GM21447 (cell line): ENCODE measurements around the gene PIK3AP1.

Experiments
- ATAC-seq: cut with Tn5 transposase; IDR thresholded peaks from one replicate; pipeline ENCODE4 v1.9.1; 2021; ENCODE audit not compliant: unreplicated experiment

Gene PIK3AP1

DNA sequence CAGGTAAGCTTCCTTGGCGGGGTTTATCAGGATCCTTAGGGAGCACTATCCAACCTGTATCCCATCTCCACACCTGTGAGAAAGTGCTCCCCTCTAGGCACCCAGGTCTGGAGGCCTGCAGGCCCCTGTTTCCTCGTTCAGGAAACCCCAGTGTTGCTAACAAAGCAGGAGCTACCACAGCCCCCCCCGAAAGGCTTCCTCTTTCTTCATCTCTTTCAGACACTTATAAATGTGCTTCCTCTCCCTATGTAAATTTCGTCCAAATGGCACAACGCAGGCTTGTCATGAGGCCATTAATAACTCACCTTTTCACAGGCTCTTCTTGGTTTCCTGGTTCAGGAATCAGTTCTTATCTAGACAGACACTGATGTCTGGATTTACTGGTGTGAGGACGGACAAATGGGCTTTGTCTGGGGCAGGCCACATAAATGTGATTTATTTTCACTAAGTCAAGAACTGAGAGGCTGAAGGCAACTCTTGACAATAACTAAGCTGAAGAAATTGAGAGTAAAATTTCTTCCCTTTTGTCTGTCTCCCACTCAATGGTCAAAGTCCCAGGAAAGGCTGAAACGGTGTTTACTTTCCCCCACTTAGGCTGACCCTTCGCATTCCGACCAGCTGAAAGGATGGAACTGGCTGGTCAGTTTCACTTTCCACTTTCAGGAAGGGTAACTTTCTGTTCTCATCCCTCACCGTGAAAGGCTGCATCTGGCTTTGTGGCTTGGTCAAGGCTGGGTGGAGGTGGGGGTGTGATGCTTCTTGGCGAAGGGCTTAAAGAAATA, 46.8 kb downstream of the PIK3AP1 start:
- peak; percentile 73 for ATAC-seq

DNA sequence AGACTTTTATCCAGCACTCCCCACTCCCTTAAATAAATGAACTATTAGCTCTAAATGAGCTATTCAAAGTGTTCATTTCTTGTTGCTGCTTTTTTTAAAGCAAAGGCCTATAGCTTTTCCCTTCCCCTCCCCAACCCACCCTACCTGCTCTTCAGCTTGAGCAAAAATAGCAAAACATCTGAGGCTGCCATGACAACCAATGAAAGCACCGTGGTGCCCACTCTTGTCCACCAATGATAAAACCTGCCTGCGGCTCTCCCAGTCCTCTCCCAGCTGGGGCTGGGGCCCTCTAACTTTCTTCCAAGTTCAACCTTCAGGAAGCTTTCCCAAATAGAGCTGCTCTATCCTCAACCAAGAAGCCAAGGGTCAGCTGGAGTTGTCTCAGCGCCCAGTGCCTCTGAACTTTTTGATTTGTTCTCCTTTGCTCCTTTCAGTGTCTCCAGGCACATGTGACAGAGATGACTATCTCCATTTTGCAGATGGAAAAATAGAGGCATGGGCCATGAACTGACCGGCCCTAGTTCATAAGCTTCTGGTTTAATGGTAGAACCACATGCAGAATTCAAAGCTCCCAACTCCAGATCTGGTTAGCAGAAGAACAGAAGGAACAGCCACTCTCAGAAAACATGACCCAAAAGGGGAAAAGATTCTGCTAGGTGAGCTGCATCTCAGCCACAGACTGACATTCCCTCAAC, 47.7 kb downstream of the PIK3AP1 start:
- no peak for ATAC-seq

DNA sequence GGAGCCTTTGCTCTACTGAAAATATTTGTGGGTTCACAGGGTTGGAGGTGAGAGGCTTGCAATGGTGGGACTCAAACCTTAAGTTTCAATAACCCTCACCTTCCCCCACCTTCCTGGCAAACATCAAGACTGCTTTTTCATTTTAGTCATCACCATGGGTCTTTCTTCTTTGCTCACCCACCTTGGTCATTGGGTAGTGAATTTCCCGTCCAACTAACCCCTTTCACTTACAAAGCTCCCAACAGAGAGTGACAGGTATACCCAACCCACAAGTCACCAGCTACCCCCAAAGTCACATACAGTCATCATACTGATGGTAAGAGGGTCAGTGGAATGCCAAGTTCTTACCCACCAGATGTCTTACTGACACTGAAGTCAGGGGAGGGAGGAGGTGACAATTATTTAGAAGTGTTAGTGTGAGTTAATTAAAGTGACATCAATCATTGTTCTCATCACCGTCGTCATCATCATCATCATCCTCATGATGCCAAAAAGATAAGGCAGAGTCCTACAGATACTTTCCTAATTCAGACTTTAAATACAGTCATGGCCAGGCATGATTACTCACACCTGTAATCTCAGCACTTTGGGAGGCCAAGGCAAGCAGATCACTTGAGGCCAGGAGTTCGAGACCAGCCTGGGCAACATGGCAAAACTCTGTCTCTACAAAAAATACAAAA, 49.0 kb downstream of the PIK3AP1 start:
- no peak for ATAC-seq

DNA sequence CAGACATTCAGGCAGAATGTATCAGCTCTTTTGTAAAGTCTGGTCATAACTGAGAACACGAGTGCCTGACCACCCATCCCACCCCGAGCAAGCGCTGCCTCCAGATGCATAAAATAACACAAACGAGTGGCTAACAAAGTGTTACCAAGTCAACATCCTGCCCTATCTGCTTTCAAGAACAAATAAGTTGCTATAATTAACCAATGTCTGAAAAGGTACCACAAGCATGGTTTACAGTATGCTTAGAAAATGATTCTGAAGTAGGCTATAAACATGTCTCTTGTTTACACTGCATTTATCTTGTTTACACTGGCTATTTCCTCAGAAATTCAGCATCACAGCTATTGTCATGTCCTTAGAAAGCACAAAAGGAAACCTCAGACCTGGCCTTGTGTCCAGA, 49.5 kb downstream of the PIK3AP1 start:
- no peak for ATAC-seq

DNA sequence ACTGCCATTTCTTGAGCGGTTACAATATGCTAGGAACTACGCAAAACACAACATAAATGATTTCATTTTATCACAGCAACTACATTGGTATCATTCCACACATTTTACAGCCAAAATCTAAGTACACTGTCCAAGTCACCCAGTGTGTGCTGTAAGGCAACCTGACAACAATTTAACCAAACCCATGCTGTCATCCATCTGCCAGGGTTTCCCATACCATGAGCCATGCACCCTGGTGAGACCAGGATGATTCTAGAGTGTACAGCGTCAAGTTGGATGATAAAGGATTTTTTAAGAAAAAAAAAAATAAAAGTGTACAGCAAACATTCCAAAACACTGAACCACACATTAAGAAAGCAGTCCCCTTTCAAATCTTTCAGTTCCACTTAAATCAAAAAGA, 52.9 kb downstream of the PIK3AP1 start:
- no peak for ATAC-seq

DNA sequence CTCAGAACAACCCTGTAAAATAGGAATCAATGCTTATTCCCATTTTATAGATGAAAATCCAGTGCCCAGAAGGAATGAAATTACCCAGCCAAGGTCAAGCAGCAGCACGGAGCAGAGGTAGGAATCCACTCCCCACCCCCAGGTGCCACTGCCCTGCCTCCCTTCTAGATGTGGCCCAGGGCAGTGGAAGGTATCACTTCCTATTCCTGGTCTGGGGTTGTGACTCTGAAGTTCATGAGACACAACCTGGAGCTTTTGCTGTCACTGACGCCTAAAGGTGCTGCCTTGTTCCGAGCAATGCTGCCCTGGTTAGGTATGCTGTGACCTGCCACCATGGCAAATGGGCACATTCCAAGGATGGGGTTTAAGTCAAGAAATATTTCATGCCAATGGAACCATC, 53.6 kb downstream of the PIK3AP1 start:
- no peak for ATAC-seq

DNA sequence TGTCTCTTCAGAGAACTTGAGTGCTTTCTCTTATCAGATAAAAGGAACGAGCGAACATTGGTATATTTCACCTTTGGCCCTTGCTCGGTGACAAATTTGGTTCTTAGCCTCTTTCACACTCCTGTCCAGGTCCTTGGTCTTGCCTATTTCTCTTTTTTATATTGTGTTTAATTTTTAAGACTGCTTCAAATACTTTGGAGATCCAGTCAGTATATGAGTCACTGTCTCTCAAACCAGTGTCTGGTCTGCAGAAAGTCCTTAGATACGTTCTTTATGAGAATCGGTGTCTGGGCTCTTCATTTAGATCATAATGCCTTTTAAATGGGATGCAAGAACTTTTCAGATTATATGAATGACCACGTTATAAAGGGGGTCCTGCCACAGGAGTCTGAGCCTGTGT, 55.0 kb downstream of the PIK3AP1 start:
- no peak for ATAC-seq

DNA sequence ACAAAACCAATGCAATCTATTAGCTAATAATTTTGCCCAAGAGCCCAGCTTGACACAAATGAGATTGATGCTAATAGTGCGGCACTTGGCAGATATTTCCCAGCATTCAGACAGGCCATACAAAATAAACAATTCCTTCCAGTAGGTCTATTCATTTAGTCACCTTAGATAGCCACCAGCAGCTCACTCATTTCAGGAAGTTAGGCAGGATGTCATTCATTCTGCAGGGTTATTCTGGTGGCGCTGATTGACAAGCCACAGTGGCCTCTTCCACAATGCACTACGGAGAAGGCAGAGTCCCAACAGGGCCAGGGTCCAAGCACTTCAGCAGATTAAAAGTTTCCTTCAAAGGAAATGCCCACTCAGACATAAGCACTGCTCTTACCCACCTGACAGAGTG, 55.8 kb downstream of the PIK3AP1 start:
- no peak for ATAC-seq

DNA sequence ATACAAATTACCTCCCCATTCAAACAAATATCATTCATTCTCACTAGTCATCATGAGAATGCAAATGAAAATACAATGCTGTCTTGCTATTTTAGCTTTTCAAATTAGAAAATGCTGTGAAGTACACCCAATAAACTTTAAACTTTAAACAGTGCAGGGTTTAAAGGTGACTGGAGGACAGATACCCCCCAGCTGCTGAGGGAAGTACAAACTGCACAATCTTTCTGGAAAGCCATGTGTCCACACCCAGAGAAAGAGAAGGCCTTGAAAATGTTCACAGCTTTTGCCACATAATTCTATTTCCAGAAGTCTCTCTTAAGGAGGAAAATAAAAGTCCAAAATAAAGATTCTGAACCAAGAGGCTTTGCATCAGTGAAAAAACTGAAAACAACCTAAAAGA, 56.5 kb downstream of the PIK3AP1 start:
- no peak for ATAC-seq

DNA sequence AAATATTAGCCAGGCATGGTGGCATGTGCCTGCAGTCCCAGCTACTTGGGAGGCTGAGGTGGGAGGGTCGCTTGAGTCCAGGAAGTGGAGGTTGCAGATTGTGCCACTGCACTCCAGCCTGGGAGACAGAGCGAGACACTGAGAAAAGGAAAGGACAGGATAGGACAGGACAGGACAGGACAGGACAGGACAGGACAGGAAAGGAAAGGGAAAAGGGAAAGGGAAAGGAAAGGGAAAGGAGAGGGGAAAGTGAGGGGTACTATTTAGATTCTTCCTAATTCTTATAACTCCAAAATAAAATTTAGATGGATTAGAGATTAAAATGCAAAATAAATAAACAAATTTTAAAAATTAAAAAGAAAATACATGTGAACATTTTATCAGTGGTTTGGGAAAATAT, 58.7 kb downstream of the PIK3AP1 start:
- no peak for ATAC-seq

DNA sequence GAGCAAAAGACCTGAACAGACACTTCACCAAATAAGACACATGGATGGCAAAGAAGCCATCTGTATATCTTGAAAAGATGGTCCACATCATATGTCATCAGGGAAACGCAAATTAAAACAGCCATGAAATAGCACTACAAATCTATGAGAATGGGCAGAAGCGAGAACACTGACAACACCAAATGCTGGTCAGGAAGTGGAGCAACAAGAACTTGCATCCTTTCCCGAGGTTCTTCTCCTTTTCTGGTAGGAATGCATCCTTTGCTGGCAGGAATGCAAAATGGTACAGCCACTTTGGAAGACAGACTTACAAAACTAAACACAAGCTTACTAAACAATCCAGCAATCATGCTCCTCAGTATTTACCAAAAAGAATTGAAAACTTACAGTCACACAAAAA, 60.0 kb downstream of the PIK3AP1 start:
- no peak for ATAC-seq

DNA sequence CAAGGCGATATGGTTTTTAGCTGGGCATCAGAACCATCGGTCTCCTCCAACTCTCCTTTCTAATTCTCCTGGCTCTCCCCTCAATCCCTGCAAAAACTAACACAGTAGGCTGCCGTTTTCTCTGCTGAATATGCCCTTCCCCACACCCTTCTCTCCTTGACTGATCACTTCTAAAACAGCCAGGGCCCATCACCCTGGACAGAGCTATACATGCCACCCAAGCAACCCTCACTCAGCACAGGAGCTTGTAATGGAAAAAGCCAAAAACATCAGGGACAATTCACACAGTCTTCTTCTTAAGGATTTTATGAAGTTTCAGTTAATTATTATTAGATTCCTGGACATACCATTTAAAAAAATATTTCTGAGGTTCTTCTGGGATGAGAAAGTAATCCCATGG, 61.5 kb downstream of the PIK3AP1 start:
- no peak for ATAC-seq

DNA sequence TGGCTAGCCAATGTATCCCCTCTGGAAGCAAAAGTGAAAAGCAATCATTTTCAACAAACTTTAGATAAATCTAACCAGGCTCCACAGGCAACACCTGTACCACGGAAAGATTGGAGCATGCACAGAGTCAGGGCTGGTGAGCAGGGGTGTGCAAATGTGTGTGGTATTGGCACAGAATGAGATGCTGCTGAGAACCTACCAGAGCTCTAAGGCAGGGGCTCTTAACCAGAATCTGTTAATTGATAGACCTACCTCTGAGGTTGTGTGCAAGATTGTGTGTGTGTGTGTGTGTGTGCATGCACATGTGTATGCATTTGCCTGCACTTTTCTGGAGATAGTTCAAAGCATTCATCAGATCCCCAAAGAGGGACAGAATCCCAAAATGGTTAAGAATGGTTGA, 62.9 kb downstream of the PIK3AP1 start:
- ATAC-seq = no peak

DNA sequence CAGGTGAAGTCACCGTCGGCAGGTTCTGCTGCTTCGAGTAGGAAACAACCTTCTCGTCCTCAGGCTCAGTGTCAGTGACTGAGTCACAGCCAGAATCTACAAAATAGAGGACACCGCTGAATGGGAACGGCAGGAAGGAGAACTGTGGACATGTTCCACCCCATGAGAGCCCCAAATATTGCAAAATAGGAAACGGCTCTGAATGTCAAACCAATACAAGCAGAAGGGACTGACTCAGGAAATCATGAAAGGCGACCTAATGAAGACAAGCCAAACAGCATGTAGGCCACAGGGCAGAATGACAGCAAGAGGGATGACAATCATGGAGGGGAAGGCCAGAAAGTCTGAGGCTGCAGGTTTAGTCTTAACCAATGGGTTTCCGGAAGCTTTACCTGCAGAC, 63.5 kb downstream of the PIK3AP1 start:
- no peak for ATAC-seq

DNA sequence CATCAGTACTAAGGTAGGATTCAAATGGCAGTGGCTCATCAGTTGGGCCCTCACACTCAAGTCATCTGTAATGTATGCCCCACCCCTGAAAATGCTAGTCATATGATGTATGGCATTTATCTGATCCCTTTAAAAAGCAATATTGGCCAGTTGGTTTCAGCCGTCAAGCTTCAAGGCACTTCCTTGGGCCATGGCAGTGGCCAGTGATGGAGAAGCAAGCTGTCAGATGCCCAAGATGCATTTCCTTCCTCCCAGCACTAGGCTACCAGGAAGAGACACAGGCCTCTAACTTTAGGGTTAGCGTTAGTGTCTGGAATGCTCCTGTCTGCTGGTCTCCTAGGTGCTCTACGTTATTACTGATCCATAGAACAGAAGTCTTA, 64.1 kb downstream of the PIK3AP1 start:
- ATAC-seq = no peak

DNA sequence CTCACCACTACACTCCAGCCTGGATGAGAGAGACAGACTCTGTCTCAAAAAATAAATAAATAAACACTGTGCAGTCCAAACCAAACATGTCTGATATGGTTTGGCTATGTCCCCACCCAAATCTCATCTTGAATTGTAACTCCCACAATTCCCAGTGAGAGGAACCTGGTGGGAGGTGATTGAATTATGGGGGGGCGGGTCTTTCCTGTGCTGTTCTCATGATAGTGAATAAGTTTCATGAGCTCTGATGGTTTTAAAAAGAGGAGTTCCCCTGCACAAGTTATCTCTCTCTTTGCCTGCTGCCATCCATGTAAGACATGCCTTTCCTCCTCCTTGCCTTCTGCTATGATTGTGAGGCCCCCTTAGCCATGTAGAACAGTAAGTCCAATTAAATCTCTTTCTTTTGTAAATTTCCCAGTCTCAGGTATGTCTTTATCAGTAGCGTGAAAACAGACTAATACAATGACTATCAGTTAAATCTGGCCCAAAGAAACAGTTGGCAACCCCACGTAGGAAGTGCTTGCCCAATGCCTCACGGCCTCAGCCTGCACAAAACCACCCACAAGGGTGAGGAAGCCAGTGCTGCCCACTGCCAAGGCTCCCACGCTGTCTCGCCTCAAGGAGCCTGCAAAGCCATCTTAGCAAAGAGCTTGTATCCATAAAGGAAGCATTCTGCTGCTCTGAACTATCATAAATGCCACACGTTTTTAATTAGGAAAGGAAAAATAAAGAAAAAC, 64.7 kb downstream of the PIK3AP1 start:
- no peak for ATAC-seq

DNA sequence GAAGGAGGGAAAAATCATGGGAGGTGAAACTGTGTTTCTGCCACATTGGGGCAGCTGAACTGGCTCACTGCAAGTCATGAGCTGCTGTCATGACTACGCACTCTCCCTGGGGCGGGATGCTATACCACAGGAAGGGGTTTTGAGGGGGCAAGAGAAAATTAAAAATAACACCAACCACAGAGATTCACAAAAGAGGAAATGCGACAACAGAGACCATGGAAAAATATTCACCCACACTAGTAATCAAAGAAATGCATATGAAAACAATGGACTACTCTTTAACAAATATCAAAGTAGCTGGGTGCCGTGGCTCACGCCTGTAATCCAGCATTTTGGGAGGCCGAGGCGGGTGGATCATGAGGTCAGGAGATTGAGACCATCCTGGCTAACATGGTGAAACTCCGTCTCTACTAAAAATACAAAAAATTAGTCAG, 68.3 kb downstream of the PIK3AP1 start:
- ATAC-seq = peak; percentile 66

DNA sequence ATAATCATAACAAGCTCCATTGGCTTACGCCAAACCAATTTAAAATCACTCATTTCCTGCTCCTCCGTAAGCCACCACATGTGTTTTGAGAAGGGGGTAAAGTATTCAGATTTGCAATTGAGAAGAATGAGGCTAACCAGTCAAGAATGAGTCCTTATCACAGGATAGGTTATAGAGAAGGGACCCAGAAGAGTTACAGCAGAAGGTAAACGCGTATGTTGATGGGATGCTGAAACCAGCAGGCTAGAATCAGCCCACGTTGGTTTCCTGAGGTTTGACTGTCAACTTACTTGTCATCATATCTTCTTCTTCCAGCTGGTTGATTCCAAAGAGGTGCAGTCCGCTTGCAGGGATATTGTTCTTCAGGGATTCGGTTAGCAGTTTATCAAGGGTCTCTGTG, 69.4 kb downstream of the PIK3AP1 start:
- ATAC-seq = no peak

DNA sequence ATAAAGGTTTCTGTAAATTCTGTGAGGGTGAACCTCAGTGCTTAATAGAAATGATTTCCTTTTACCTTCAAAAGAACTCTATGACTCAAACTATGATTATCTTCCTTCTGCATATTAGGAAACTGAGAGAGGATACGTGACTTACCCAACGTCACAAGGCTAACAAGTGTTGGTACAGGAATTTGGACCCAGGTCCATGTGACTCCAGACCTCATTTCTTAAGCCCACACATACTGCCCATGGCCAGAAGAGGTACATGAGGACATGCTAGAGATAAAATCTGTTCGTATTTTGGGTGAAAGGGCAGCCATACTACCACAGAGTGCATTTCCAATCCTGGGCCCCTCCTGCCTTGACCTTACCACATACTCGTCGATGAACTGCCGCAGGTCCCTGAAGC, 72.0 kb downstream of the PIK3AP1 start:
- no peak for ATAC-seq

DNA sequence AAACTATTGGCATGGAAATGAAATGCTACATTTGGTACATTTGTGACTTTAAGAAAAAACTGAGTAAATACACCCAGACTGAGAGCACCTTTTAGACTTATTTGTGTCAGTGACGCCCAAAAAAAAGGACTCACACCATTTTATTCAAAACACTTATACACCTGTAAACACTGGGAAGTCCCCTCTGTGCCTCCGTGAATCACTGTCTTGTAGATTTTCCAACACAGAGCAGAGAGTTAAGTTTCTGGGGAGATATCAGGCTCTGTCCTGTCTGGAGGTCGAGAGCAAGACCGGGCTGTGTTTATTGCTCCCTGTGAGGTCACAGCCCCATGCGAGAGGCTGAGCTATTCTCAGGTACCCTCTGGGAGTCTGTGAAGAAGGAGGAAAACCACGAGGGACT, 72.8 kb downstream of the PIK3AP1 start:
- no peak for ATAC-seq

DNA sequence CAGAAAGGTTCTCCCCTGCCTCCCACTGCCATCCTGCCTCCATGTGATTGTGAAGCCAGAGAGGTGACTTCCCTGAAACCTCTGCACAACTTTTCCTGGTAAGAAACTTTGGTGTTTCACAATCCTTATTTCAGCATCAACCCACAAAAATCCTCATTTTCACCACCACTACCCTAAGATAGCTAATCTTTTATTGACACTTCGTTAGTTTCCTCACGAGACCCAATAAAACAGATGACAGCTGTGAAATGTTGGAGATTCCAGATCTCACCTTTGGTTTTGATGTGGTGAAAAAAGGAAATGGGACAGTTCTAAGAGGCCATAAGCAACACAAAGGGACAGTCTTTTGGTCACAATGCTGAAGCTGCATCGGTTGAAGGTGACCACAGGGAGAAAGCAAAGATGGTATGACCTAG, 73.6 kb downstream of the PIK3AP1 start:
- ATAC-seq = no peak
